ENCODE data around the gene URM1. TPM values are rescaled to one million over a fixed set of nuclear protein-coding genes. Genes with fewer than 3 reads are reported as not detected.

Gene URM1
- polyA plus RNA-seq, 1 experiment, result 95.7 TPM

DNA sequence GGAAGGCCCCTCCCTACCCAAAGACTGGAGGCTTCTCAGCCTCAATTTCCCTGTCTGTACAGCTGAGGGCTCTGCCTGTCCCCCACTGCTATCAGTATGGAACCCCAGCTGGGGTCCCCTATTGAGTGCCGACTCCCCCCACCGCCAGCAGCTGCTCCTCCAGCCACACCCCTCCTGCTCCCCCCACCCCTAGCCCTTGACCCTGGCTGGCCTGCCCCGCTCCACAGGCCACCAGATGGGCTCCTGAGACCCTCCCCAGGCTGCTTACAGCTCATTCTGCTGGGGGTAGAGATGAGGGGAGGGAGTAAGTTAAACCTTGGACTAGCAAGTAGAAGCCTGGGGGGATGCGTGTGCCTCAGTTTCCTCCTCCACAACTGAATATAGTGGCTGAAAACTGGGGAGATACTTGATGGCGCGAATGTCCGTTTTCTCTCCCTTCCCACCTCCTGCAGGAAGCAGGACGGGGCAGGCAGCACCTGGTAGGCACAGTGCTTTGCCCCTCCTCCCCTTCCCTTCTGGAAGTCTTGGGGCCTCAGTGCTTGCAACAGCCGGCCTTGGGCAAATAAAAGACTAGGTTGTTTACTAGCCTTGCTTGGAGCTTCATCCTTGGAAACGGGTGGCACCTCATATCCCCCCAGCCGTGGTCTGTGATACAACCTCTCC, 19.1 kb downstream of the URM1 start:
- POLR2A ChIA-PET, result no interaction called here
- CTCF ChIA-PET, result interaction anchor here (1.4 kb wide), 1 partner anchor 21 kb away, joined by 4 read pairs; no protein-coding TSS in a partner anchor
- no peak overlapping the region for H3K4me3 ChIP-seq (ENCODE audit: low read depth, low read length)
- H3K36me3 ChIP-seq (ENCODE audit: control insufficient read depth, insufficient read depth, low read length), result peaks cover 27% of the 10 kb centered on the region
- DNase-seq (ENCODE audit: low read depth), result no peak
- TF ChIP-seq CTCF (IDR thresholded peaks at IDR 0.05; ENCODE audit: insufficient read depth, low read depth, low read length), result no peak
- H3K27me3 ChIP-seq (ENCODE audit: control insufficient read depth, insufficient read depth, low read length), result no peaks in the 10 kb centered on the region

DNA sequence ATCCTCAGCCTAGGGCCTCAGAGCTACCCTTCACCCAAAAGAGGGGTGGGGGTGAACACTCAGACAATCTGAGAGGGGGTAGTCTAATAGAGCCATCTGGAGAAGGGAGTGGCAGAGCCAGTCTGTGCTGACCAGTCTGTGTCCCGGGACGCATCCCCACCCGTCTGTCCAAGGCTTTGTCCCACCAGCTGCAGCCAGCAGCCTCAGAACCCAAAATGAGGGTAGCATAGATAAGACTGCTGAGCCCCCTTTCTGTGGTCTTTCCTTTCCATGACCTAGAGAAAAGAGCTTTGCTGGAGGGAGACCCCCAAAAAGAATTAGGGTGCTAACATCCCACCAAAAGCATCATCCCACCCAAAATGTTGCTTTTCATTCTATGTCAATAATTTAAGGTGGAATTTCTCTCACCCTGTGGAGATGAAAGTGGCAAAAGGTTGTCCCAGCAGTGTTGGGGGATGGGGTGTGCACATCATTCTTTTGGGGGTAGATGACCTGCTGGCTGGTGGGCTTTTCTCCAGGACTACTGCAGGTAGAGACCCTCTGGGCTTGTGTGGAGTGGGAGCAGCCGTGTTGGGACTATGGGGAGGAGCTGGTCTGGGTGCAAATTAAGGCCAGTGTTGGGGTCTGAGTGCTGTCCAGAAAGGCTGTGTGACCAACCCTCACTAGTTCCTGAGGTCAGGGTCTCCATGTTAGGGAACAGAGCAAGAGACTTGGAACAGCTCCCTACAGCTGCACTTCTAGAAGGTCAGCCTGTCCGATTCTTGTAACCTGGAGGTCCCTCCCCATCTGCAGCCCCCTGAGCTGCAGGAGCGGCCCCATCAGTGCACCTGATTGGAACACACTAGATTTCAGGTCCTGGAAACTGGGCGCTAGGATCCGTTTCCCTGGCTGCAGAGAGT, 19.9 kb downstream of the URM1 start:
- TF ChIP-seq CTCF (IDR thresholded peaks at IDR 0.05; ENCODE audit: insufficient read depth, low read depth, low read length), result no peak
- Histone ChIP-seq H3K36me3 (ENCODE audit: control insufficient read depth, insufficient read depth, low read length) (peaks cover 26% of the 10 kb centered on the region), H3K4me3 (ENCODE audit: low read depth, low read length) (no peak overlapping the region), H3K27me3 (ENCODE audit: control insufficient read depth, insufficient read depth, low read length) (0 out of 2 replicates have a peak, but pooled peaks cover 1% of the 10 kb centered on the region)
- no peak for DNase-seq (ENCODE audit: low read depth)
- ChIA-PET POLR2A (no interaction called here), CTCF (interaction anchor here (0.6 kb wide), 1 partner anchor 44 kb away, joined by 3 read pairs; no protein-coding TSS in a partner anchor)

- H3K4me3 ChIP-seq (ENCODE audit: low read depth, low read length), result no peak overlapping the region
- peaks cover 22% of the 10 kb centered on the region for H3K36me3 ChIP-seq (ENCODE audit: control insufficient read depth, insufficient read depth, low read length)
- CTCF ChIA-PET, result no interaction called here
- POLR2A ChIA-PET, result no interaction called here
- peaks cover 3% of the 10 kb centered on the region; the same call in 1 of the 2 replicates for H3K27me3 ChIP-seq (ENCODE audit: control insufficient read depth, insufficient read depth, low read length)
- TF ChIP-seq CTCF (IDR thresholded peaks at IDR 0.05; ENCODE audit: insufficient read depth, low read depth, low read length), result no peak
- DNase-seq (ENCODE audit: low read depth), result no peak
These were observed 20.8 kb downstream of the URM1 start for GRCh38 chr9:128391956-128392301.

GRCh38 chr9:128392302-128393144, 21.3 kb downstream of the URM1 start:
- POLR2A ChIA-PET, result no interaction called here
- Histone ChIP-seq H3K27me3 (ENCODE audit: control insufficient read depth, insufficient read depth, low read length) (peaks cover 3% of the 10 kb centered on the region; the same call in 1 of the 2 replicates), H3K36me3 (ENCODE audit: control insufficient read depth, insufficient read depth, low read length) (peaks cover 17% of the 10 kb centered on the region), H3K4me3 (ENCODE audit: low read depth, low read length) (no peak overlapping the region)
- CTCF ChIA-PET, result no interaction called here
- no peak for DNase-seq (ENCODE audit: low read depth)
- TF ChIP-seq CTCF (IDR thresholded peaks at IDR 0.05; ENCODE audit: insufficient read depth, low read depth, low read length), result no peak
